ENCODE measurements around the gene SOWAHB.

Gene SOWAHB, protein sequence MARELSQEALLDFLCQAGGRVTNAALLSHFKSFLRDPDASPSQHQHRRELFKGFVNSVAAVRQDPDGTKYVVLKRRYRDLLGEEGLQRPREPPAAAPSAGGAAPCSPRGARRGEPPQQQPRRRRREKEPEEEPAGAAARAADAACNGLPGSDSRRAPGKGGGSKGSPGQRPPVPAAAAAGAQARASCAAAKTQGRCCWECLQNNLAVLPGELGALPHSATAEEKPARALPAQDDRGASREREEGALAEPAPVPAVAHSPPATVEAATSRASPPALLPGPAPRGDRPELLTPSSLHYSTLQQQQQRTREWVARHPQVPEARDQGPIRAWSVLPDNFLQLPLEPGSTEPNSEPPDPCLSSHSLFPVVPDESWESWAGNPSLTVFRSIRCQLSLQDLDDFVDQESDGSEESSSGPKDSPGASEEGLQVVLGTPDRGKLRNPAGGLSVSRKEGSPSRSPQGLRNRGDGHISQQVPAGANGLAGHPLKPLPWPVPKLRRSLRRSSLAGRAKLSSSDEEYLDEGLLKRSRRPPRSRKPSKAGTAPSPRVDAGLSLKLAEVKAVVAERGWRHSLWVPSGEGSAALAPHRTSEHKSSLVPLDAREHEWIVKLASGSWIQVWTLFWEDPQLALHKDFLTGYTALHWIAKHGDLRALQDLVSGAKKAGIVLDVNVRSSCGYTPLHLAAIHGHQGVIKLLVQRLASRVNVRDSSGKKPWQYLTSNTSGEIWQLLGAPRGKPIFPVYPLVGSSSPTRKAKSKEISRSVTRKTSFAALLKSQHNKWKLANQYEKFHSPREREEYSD

GRCh38 chr4:76897536-76898384, at the start of gene SOWAHB:
Gene SOWAHB, minus strand, starts transcription at chr4:76898144. Its CDS starts 295 bp downstream, at chr4:76897849.
- peaks cover 9% of the 10 kb centered on the region for H3K4me1 ChIP-seq (ENCODE audit: insufficient read depth, low read length)
- peaks cover 78% of the 10 kb centered on the region for H3K27me3 ChIP-seq (ENCODE audit: insufficient read depth, low read length)
- peaks cover 9% of the 10 kb centered on the region for H3K9me3 ChIP-seq (ENCODE audit: low read length)

GRCh38 chr4:76947369-76947768, 49.4 kb upstream of the SOWAHB start:
- Histone ChIP-seq H2AFZ (ENCODE audit: low read depth, low read length) (no peak overlapping the region), H3K27me3 (ENCODE audit: insufficient read depth, low read length) (no peaks in the 10 kb centered on the region), H3K4me3 (ENCODE audit: low read length) (no peak overlapping the region), H3K4me1 (ENCODE audit: insufficient read depth, low read length) (peaks cover 22% of the 10 kb centered on the region), H3K9me3 (ENCODE audit: low read length) (no peaks in the 10 kb centered on the region), H3K36me3 (ENCODE audit: insufficient read depth, low read length) (peaks cover 2% of the 10 kb centered on the region)

More at GRCh38 chr4:76897536-76898384, at the start of gene SOWAHB:
- Histone ChIP-seq H3K4me3 (ENCODE audit: low read length) (peak within 1 kb of the TSS; percentile 39), H2AFZ (ENCODE audit: low read depth, low read length) (peak within 1 kb of the TSS; percentile 99), H3K36me3 (ENCODE audit: insufficient read depth, low read length) (no peaks in the 10 kb centered on the region)

GRCh38 chr4:76943790-76944189, 45.8 kb upstream of the SOWAHB start:
- H2AFZ ChIP-seq (ENCODE audit: low read depth, low read length) = no peak overlapping the region
- H3K9me3 ChIP-seq (ENCODE audit: low read length) = no peaks in the 10 kb centered on the region
- no peaks in the 10 kb centered on the region for H3K27me3 ChIP-seq (ENCODE audit: insufficient read depth, low read length)
- peaks cover 2% of the 10 kb centered on the region for H3K36me3 ChIP-seq (ENCODE audit: insufficient read depth, low read length)
- no peak overlapping the region for H3K4me3 ChIP-seq (ENCODE audit: low read length)
- peaks cover 12% of the 10 kb centered on the region for H3K4me1 ChIP-seq (ENCODE audit: insufficient read depth, low read length)

DNA sequence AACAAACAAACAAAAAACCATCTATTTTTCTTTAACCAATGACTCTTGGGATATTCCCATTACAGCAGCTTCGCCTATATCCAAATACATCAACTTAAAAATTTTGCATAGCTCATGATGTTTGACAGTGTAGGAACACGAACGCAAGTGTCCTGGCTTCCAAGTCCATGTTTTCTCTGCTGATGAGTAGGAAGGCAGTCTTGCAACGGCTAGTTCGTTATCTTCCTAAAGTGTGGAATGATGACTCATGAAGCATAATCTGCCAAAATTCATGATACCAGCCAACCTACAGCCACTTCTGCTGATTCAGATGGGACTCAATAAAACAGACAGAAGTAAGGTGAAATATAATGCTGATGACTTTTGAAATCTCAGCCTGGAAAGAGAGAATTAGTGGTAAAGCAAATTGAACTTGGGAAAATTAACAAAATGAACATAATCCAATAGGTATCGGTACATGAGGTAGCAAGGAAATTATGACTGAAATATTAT, 45.2 kb upstream of the SOWAHB start:
- H3K9me3 ChIP-seq (ENCODE audit: low read length) = no peaks in the 10 kb centered on the region
- no peak overlapping the region for H3K4me3 ChIP-seq (ENCODE audit: low read length)

DNA sequence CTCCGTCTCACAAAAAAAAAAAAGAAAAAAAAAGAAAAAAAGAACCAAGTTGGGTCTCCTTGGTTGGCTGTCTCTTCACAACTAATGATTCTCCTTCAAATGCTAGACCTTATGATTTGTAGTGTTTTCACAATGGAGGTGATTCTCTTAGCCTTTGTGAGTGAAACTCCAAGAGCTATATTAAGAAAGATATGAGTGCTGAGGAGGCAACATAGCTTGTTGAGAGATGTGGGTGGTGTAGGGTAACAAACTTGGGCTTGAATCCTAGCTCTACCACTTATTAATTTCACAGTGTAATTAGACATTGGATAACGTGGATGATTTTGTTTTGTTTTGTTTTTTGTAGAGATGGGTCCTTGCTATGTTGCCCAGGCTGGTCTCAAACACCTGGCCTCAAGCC, 41.2 kb upstream of the SOWAHB start:
- Histone ChIP-seq H3K4me1 (ENCODE audit: insufficient read depth, low read length) (no peaks in the 10 kb centered on the region), H3K9me3 (ENCODE audit: low read length) (peaks cover 2% of the 10 kb centered on the region), H2AFZ (ENCODE audit: low read depth, low read length) (no peak overlapping the region), H3K27me3 (ENCODE audit: insufficient read depth, low read length) (no peaks in the 10 kb centered on the region), H3K36me3 (ENCODE audit: insufficient read depth, low read length) (no peaks in the 10 kb centered on the region), H3K4me3 (ENCODE audit: low read length) (no peak overlapping the region)

More for the DNA sequence above, 45.2 kb upstream of the SOWAHB start:
- Histone ChIP-seq H3K27me3 (ENCODE audit: insufficient read depth, low read length) (no peaks in the 10 kb centered on the region), H3K36me3 (ENCODE audit: insufficient read depth, low read length) (peaks cover 2% of the 10 kb centered on the region), H3K4me1 (ENCODE audit: insufficient read depth, low read length) (peaks cover 7% of the 10 kb centered on the region), H2AFZ (ENCODE audit: low read depth, low read length) (no peak overlapping the region)

GRCh38 chr4:76931576-76932276, 33.8 kb upstream of the SOWAHB start:
- Histone ChIP-seq H3K36me3 (ENCODE audit: insufficient read depth, low read length) (no peaks in the 10 kb centered on the region), H3K9me3 (ENCODE audit: low read length) (peaks cover 2% of the 10 kb centered on the region), H2AFZ (ENCODE audit: low read depth, low read length) (no peak overlapping the region), H3K4me1 (ENCODE audit: insufficient read depth, low read length) (no peaks in the 10 kb centered on the region), H3K27me3 (ENCODE audit: insufficient read depth, low read length) (no peaks in the 10 kb centered on the region), H3K4me3 (ENCODE audit: low read length) (no peak overlapping the region)

DNA sequence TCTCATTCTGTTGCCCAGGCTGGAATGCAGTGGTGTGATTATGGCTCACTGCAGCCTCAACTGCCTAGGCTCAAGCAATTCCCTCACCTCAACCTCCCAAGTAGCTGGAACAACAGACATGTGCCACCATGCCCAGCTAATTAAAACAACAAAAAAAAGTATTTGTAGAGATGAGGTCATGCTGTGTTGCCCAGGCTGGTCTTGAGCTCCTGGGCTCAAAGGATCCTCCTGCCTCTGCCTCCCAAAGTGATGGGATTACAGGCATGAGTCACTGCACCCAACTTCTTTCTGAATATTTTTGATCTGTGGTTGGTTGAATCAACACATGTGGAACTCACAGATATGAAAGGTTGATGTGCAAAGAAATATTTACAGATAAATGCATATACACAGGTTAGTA, 33.1 kb upstream of the SOWAHB start:
- Histone ChIP-seq H3K36me3 (ENCODE audit: insufficient read depth, low read length) (no peaks in the 10 kb centered on the region), H2AFZ (ENCODE audit: low read depth, low read length) (no peak overlapping the region), H3K27me3 (ENCODE audit: insufficient read depth, low read length) (no peaks in the 10 kb centered on the region), H3K9me3 (ENCODE audit: low read length) (no peaks in the 10 kb centered on the region), H3K4me3 (ENCODE audit: low read length) (no peak overlapping the region), H3K4me1 (ENCODE audit: insufficient read depth, low read length) (no peaks in the 10 kb centered on the region)

GRCh38 chr4:76930685-76931084, 32.7 kb upstream of the SOWAHB start:
- no peaks in the 10 kb centered on the region for H3K36me3 ChIP-seq (ENCODE audit: insufficient read depth, low read length)
- H3K9me3 ChIP-seq (ENCODE audit: low read length) = no peaks in the 10 kb centered on the region
- no peak overlapping the region for H3K4me3 ChIP-seq (ENCODE audit: low read length)
- no peaks in the 10 kb centered on the region for H3K4me1 ChIP-seq (ENCODE audit: insufficient read depth, low read length)
- H2AFZ ChIP-seq (ENCODE audit: low read depth, low read length) = no peak overlapping the region
- no peaks in the 10 kb centered on the region for H3K27me3 ChIP-seq (ENCODE audit: insufficient read depth, low read length)

GRCh38 chr4:76926841-76927240, 28.9 kb upstream of the SOWAHB start:
- Histone ChIP-seq H3K27me3 (ENCODE audit: insufficient read depth, low read length) (no peaks in the 10 kb centered on the region), H3K9me3 (ENCODE audit: low read length) (no peaks in the 10 kb centered on the region), H3K4me1 (ENCODE audit: insufficient read depth, low read length) (no peaks in the 10 kb centered on the region), H3K4me3 (ENCODE audit: low read length) (no peak overlapping the region), H3K36me3 (ENCODE audit: insufficient read depth, low read length) (no peaks in the 10 kb centered on the region), H2AFZ (ENCODE audit: low read depth, low read length) (no peak overlapping the region)

- Histone ChIP-seq H3K36me3 (ENCODE audit: insufficient read depth, low read length) (no peaks in the 10 kb centered on the region), H3K9me3 (ENCODE audit: low read length) (no peaks in the 10 kb centered on the region), H2AFZ (ENCODE audit: low read depth, low read length) (no peak overlapping the region), H3K4me3 (ENCODE audit: low read length) (no peak overlapping the region), H3K27me3 (ENCODE audit: insufficient read depth, low read length) (no peaks in the 10 kb centered on the region), H3K4me1 (ENCODE audit: insufficient read depth, low read length) (no peaks in the 10 kb centered on the region)
Measured at GRCh38 chr4:76923619-76924357, 25.8 kb upstream of the SOWAHB start.

DNA sequence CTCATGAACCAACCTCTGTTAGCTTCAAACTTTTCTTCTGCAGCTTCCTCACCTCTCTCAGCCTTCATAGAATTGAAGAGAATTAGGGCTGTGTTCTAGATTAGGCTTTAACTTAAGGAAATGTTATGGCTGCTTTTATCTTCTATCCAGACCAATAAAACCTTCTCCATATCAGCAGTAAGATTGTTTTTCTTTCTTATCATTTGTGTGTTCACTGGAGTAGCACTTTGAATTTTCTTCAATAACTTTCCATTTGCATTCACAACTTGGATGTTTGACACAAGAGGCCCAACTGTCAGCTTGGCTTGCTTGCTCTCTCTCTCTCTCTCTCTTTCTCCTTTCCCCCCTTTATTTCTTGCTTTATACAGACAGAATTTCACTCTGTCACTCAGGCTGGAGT, 22.8 kb upstream of the SOWAHB start:
- H3K4me1 ChIP-seq (ENCODE audit: insufficient read depth, low read length) = no peaks in the 10 kb centered on the region
- no peak overlapping the region for H3K4me3 ChIP-seq (ENCODE audit: low read length)
- no peaks in the 10 kb centered on the region for H3K27me3 ChIP-seq (ENCODE audit: insufficient read depth, low read length)
- no peak overlapping the region for H2AFZ ChIP-seq (ENCODE audit: low read depth, low read length)
- H3K9me3 ChIP-seq (ENCODE audit: low read length) = no peaks in the 10 kb centered on the region
- no peaks in the 10 kb centered on the region for H3K36me3 ChIP-seq (ENCODE audit: insufficient read depth, low read length)

DNA sequence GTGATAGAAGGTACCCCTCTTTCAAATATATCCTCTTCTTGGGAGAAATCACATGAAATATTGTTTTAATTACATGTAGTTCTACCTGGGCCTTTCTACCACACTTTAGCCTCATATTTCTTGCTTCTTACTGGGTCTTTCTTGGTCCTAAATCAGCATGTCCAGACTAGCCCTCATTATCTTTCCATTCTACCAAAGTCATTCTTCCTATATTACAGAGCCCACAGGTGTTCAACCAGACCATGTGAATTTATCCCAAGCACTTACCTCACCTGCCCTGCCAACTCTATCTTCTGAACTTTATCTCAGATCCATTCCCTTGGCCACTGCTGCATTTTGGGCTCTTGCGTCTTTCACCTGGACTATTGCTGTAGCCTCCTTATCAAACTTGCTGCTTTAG, 11.8 kb upstream of the SOWAHB start:
- Histone ChIP-seq H3K4me3 (ENCODE audit: low read length) (no peak overlapping the region), H2AFZ (ENCODE audit: low read depth, low read length) (no peak overlapping the region), H3K9me3 (ENCODE audit: low read length) (peaks cover 2% of the 10 kb centered on the region)

More for the DNA sequence above, 11.8 kb upstream of the SOWAHB start:
- Histone ChIP-seq H3K27me3 (ENCODE audit: insufficient read depth, low read length) (no peaks in the 10 kb centered on the region), H3K36me3 (ENCODE audit: insufficient read depth, low read length) (no peaks in the 10 kb centered on the region), H3K4me1 (ENCODE audit: insufficient read depth, low read length) (no peaks in the 10 kb centered on the region)

Measured in neuron (in vitro differentiated cells).